Iris pigment epithelial cell (primary cell): ENCODE data around the gene KRT1.
"Not testable (repeated sequence)": the region's sequence is repeated elsewhere in the genome, so short reads cannot be mapped to it uniquely, and the experiment has no call there.

ENCODE experiments used
- DNase-seq: peaks from one replicate; pipeline ENCODE4 v3.0.0-alpha.2; 2011; ENCODE audit warnings: low read depth

Gene KRT1

GRCh38 chr12:52680363-52680762, at the start of gene KRT1:
Gene KRT1 (minus strand): TSS chr12:52680407. CDS start chr12:52680348, 59 bp downstream.
- DNase-seq: no peak

GRCh38 chr12:52729147-52729546, 48.9 kb upstream of the KRT1 start:
- DNase-seq: no peak

GRCh38 chr12:52728374-52728773, 48.2 kb upstream of the KRT1 start:
- DNase-seq: no peak

- DNase-seq: no peak
These were observed 46.8 kb upstream of the KRT1 start for GRCh38 chr12:52727037-52727436.

GRCh38 chr12:52726451-52726850, 46.2 kb upstream of the KRT1 start:
- no peak for DNase-seq

DNA sequence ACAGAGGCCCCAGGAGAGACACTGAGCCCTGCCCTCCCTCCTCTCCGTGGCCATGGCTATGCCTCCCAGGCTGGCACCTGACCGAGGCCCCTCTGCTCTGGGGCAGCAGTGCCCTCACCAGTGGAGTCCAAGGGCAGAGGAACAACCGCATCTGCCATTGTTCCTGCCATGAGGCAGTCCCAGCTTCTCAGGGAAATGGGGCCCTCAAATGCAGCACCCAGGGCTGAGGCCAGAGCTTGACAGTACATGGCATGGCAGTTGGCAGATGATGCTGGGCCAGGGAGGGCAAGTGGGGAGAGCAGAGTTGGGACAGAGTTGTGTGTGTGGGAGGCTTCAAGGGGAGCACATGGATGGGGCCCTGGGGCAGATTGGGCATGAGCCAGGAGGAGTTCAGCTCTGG, 44.2 kb upstream of the KRT1 start:
- no peak for DNase-seq

DNA sequence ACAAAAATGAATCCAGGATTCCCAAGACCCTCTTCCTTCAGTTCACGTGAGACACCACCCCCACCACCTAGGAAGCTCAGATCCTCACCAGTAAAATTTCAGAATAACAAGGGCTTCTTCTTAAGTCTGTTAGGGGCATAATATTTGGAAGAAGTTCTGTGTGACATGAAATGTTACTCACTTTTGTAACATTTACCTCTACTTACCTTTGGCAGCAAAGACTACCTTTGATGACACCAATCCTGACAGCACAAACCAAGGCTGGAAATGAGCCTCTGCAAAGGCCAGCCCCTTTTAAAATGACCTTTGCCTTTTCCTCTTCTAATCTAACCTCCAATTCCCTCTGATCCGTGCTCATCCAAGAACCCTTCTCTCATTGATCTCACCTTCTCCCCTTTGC, 42.5 kb upstream of the KRT1 start:
- no peak for DNase-seq

- no peak for DNase-seq
These were observed 41.7 kb upstream of the KRT1 start for GRCh38 chr12:52721838-52722470.

DNA sequence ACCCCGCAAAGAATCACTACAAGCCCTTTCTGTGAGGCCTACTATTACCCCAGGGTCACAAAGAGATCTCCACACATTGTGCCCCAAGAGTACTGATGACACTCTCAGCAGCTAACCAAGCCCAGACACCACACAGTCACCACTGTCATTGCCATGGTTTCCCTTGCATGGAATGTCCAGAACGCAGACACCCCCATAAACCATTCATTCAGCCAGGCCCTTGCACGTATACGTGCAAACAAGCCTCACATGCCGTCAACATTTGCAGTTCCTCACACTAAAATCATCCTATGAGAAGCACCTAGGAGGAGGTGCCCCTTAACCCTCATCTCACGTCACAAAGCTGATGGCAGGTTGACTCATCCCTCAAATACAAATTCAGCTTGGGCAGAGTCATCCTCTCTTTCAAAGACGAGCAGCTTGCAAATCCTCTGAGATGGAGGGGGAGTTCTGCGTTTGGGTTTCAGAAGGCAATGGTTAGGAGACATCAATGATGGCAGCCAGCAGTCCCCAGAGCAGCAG, 40.2 kb upstream of the KRT1 start:
- DNase-seq: no peak

GRCh38 chr12:52716061-52716460, 35.9 kb upstream of the KRT1 start:
- no peak for DNase-seq

- no peak for DNase-seq
These were observed 35.2 kb upstream of the KRT1 start for GRCh38 chr12:52715416-52715815.

DNA sequence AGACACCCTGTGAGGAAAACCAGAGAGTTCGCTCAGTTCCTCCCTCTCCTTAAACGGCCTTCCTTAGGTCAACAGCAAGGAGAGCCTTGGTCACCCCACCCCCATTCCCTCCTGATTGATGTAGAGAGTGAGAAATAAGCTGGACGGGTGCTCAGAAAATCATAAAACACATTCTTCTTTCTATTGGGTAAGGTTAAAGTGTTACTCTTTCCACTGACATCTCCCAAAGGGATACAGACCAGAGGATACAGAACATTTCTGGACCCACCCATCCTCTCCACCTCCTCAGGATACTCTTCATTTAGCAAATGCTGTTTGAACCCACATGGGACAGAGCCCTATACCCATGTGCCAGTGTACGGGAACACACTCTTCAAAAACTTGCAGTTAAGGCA, 34.7 kb upstream of the KRT1 start:
- DNase-seq: no peak

DNA sequence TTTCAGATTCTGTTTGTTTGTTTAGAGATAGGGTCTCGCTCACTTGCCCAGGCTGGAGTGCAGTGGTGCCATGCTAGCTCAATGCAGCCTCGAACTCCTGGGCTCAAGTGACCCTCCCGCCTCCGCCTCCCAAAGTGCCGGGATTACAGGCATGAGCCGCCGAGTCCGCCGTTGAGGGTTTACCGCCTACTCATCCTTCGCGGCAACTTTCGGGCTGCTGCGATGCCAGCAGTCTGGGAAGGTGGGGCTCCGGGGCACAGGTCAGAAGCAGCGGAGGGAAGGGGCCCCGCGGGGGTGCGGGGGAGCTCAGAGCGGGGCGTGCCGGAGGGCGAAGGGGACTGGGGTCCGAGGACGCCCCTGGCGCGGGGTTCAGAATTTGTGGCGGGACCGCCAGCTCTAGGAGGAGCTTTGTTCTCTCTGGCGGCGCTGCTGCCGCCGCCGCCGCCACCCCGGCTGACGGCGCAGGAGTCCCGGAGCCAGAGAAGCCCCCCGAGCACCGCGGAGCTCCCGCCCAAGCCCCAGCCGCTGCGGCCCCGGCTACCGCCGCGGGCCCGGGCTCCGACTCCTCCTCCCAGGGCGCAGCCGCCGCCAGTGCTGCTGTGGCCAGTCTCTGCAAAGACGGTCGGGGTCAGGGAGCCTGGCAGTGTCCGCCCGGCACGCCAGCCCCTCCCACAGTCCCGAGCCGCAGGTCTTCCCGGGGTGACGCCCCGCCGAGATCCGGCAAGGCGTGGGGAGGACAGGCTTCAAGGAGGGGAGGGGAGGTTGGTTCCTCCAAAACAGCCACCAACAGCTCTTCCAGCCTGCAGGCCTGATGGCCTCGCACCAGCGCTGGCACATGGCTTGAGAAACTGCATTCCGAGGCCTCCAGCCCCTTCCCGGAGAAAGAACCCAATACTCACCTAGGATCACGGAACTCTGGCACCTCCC, 34.0 kb upstream of the KRT1 start:
- no peak for DNase-seq

DNA sequence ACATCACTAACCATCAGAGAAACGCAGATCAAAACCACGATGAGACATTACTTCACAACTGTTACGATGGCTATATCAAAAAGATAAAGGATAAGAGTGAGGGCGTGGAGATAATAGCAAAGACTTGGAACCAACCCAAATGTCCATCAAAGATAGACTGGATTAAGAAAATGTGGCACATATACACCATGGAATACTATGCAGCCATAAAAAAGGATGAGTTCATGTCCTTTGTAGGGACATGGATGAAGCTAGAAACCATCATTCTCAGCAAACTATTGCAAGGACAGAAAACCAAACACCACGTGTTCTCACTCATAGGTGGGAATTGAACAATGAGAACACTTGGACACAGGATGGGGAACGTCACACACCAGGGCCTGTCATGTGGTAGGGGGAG, 31.9 kb upstream of the KRT1 start:
- DNase-seq: not testable (repeated sequence)

- no peak for DNase-seq
These were observed 30.5 kb upstream of the KRT1 start for GRCh38 chr12:52710730-52711129.

GRCh38 chr12:52708010-52708409, 27.8 kb upstream of the KRT1 start:
- DNase-seq: no peak

- DNase-seq: no peak
These were observed 24.3 kb upstream of the KRT1 start for GRCh38 chr12:52704464-52704863.

DNA sequence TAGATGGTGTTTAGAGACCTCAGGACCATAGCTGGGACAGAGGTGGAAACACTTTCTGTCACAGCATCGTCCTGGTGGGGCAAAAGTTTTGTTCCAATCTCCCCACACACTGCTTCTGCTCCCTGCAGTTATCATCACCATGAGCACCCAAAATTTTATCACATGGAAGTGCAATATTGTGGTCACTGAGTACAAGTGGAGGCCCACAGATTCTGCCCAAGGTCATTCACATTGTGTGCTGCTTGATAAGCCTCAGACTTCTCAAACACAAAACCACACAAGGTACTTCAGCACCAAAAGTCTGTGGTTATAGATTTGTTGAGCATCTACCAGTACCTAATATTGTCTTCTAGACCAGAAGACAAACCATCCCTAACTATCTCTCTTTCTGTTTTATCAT, 23.7 kb upstream of the KRT1 start:
- DNase-seq: no peak

DNA sequence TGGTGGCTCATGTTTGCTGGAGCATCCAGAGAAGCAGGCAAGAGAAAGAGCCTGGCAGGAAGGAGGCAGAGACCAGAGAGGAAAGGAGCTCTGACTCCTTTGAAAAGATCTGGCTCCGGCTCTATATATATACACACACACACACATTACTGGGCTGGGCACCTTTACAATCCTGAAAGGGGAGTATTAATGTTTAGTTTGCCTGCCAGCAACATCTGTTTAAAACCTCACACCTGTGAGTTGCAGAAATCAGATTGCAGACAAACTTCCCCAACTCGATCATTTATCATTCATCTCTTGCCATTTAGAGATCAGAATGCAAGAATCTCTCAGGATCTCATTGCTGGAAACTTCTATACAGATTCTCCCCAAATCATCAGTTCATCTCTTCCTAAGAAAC, 23.2 kb upstream of the KRT1 start, which contains the start of gene KRT77:
Gene KRT77 (minus strand): TSS at position 101 of the 400 bp plus-strand sequence. CDS start 90 bp downstream, at position 11.
- DNase-seq: no peak

DNA sequence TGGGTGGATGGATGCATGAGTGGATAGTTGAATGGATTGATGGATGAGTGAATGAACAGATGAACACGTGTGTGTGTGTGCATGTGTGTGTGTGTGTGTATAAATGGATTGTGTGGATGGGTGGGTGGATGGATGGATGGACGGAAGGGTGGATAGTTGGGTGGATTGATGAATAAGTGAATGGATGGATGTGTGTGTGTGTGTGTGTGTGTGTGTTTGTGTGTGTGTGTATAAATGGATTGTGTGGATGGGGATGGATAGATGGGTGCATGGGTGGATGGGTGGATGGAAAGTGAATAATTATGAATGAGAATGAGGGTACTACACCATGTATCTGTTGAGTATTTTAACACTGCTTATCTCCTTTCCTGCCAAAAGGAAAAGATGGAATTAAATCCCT, 22.1 kb upstream of the KRT1 start:
- no peak for DNase-seq

DNA sequence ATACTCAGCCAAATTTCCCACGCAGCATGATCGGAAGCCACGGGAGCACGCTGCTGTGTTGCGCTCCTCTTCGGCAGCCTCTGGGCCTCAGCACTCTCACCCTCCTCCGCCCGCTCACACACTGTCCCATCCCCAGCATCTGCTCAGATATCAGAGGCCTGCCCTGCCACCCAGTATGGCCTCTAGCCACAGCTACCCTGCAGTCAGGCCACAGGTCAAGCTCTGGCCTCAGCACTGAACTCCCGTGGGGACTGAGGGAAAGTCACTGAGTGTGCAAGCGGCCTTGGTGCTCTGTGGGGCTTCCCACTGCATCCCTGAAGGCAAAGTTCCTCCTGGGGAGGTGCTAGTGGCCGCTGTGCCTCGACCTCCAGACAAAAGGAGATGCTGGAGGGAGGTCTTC, 21.1 kb upstream of the KRT1 start:
- no peak for DNase-seq

DNA sequence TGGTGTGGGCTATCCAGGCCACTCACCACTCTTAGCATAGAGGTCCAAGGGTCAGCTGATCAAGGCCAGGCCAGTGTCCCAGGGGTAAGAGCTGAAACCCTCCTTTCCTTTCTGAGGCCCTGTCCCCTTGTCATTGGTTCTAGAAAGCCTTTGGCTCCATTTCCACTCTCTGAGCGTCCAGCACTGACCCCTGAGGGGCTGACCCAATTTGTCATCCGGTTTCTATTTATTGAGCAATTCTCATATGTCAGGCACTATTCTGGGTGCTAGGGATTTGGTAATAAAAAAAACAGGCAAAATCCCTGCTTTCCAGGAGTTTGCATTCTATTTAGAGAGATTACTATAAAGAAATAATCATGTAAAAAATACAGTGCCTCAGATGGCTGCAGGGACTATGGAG, 19.8 kb upstream of the KRT1 start:
- DNase-seq: no peak

DNA sequence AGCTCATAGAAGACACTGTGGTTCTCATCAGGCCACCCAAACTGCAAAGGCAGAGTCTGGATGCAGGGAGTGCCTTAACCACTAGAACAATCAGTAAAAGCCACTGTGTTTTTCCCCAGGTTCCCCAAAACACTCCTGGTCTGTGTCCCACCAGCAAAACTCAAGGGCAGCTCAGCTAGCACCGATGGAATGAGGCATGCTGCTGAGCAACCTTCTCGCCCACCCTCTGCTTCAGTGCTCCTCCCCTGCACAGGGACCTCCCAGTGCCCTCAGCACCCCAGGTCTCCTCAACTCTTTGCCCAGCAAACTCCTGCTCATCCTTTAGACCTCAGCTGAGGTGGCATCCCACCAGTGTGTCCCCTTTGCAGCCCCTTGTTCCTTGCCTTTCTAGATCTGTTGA, 19.2 kb upstream of the KRT1 start:
- no peak for DNase-seq
